GM21619 (cell line): ENCODE data around the gene NDFIP2.
"Not testable (repeated sequence)": the region's sequence is repeated elsewhere in the genome, so short reads cannot be mapped to it uniquely, and the experiment has no call there.

Experiments used
- ATAC-seq: cut with Tn5 transposase; IDR thresholded peaks from one replicate; pipeline ENCODE4 v1.9.1; 2021; ENCODE audit not compliant: unreplicated experiment

Gene NDFIP2

DNA sequence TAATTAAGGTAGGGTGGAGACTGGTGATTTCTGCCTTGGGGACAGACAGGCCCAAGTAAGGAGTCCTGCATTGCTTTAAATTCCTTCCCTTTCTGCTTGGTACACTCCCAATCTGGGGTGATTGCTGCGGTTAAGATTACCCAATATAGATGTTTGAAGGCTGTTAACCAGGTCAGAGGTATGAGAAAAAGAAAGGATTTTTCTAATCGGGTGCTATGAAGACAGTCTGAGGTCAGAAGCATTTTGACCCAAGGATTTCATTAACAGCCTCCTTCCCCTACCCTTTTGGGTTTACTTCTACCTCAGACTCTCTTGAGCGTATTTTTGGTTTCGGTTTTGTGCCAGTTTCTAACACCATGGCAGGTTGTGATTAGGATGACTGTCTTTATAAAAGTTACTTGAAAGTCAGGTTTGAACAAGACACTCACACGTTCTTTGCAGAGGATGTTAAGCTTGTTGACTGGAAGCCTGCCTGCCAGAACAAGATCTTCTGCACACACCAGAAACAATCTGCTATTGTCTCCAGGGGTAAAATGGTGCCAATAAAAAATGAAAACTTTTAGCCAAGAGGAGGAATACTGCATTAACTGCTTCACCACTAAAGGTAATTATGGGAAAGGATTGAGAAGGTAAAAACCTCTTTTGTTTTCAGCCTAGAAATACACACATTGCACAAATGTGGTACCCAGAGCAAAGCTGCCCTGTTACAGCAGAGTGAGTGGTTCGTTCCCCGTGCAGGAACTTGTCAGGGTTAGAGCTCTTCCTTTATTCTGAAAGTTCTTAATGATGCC, 108.8 kb downstream of the NDFIP2 start:
- no peak for ATAC-seq

DNA sequence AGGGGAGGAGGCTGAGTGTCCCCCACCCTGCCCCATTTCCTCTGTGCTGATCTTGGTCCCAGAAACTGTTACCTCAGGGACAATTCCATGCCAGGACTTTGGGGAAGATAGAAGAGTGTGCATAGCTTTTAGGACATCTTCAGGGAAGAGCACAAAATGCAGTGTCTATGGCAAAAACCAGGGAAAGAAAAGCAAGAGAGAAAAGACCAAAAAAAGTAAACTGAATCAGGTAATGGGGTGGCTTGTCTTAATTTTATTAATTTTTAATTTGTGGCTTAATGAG, 109.4 kb downstream of the NDFIP2 start:
- ATAC-seq = no peak

DNA sequence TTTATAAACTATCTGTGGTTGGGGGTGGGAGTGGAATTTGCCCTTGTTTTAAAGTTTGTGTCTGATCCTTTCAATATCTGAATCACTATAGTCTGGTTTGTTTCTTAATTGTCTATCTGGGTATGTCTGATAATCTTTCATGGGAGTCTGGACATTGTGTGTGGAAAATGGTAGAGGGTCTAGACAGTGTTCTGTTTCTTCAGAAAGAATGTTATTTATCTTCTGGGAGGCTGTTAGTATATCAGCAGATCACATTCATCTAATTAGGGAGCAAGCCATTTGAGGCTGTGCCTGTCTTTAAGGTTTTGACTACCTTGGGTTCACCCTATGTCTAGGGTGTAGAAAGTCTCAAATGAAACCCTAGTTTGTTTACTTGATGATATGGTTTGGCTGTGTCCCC, 110.5 kb downstream of the NDFIP2 start:
- ATAC-seq = no peak

DNA sequence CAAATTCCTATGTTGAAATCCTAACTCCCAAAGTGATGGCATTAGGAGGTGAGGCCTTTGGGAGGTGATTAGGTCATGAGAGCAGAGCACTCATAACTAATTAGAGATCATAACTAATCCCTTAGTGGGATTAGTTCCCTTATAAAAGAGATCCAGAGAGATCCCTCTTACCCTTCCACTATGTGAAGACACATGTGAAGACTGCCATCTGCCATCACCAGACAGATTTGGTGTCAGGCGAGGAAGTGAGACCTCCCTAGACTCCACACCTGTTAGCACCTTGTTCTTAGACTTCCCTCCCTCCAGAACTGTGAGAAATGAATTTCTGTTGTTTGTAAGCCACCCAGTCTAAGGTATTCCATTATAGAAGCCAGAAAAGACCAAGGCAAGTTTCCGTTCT, 112.2 kb downstream of the NDFIP2 start:
- no peak for ATAC-seq

DNA sequence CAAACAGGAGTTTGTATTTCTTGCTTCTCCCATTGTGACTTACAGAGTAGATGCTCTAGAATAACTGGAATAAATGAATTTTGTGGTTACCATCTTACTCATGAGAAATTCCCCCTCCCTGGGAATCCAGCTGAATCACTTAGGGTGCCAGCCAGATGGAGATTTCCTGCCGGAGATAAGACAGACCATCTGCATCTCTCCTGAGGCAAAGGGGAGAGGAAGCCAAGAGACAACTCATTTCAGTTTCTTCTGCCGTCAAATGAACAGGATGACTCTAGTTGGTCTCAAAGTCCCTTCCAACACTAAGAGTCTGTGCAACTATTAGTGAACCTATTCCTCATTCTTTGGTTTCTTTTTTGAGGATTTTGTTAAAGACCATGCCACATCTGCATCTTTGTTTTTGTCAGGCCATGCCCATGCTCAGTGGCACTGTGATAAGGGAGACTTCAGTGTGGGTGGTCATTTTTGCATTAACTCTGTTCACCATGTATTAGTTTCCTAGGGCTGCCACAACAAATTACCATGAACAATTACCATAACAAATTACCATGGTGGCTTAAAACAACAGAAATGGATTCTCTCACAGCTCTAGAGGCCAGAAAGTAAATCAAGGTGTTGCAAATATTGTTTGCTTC, 112.8 kb downstream of the NDFIP2 start:
- no peak for ATAC-seq

DNA sequence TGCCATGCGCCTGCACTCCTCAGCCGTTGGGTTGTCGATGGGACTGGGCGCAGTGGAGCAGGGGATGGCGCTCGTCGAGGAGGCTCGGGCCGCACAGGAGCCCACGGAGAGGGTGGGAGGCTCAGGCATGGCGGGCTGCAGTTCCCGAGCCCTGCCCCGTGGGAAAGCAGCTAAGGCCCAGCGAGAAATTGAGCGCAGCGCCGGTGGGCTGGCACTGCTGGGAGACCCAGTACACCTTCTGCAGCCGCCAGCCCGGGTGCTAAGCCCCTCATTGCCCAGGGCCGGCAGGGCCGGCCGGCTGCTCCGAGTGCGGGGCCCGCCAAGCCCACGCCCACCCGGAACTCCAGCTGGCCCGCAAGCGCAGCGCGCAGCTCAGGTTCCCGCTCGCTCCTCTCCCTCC, 119.2 kb downstream of the NDFIP2 start:
- not testable (repeated sequence) for ATAC-seq

DNA sequence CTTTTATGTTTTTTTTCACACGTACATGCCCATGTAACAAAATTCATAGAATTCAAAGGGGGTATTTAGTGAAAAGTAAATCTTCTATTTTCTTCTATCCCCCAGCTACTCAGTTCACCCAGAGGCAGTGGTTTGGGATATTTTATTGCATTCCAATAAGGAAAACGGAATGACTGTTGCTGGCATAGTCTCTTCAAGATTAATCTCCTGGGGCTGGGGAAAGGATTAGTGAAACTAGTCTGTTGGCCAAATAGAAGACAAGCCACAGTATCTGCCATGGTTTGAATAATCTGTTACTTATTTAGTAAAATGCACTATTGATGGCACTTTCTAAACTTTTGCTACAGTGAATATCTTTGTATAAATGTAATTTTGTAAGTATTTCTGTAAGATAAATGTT, 122.0 kb downstream of the NDFIP2 start:
- ATAC-seq = no peak

- no peak for ATAC-seq
These were observed 123.8 kb downstream of the NDFIP2 start for GRCh38 chr13:79604752-79605151.
